ENCODE results near the gene SDK1.

The SDK1 gene

GRCh38 chr7:3425087-3425486 is 124.0 kb downstream of the SDK1 start:
- DNase-seq = no peak

GRCh38 chr7:3426064-3426463 is 125.0 kb downstream of the SDK1 start:
- DNase-seq = no peak

GRCh38 chr7:3427957-3428356 is 126.9 kb downstream of the SDK1 start:
- no peak for DNase-seq

GRCh38 chr7:3429981-3430380 is 128.9 kb downstream of the SDK1 start:
- no peak for DNase-seq

GRCh38 chr7:3430588-3430987 is 129.5 kb downstream of the SDK1 start:
- no peak for DNase-seq

- no peak for DNase-seq
These were observed 130.3 kb downstream of the SDK1 start for GRCh38 chr7:3431306-3431705.

- no peak for DNase-seq
These were observed 131.9 kb downstream of the SDK1 start for GRCh38 chr7:3432911-3433310.

- no peak for DNase-seq
These were observed 133.6 kb downstream of the SDK1 start for GRCh38 chr7:3434611-3435010.

GRCh38 chr7:3436112-3436511 is 135.1 kb downstream of the SDK1 start:
- no peak for DNase-seq

GRCh38 chr7:3436746-3437145 is 135.7 kb downstream of the SDK1 start:
- DNase-seq = no peak

- no peak for DNase-seq
These were observed 136.4 kb downstream of the SDK1 start for GRCh38 chr7:3437467-3437866.

- DNase-seq = no peak
These were observed 137.3 kb downstream of the SDK1 start for GRCh38 chr7:3438352-3438751.

- no peak for DNase-seq
These were observed 138.4 kb downstream of the SDK1 start for GRCh38 chr7:3439333-3440030.

GRCh38 chr7:3440509-3440908 is 139.5 kb downstream of the SDK1 start:
- DNase-seq = no peak

- DNase-seq = no peak
These were observed 142.7 kb downstream of the SDK1 start for GRCh38 chr7:3443716-3444115.

- DNase-seq = no peak
These were observed 145.7 kb downstream of the SDK1 start for GRCh38 chr7:3446786-3447185.

- DNase-seq = no peak
These were observed 150.6 kb downstream of the SDK1 start for GRCh38 chr7:3451701-3452100.

GRCh38 chr7:3453398-3453797 is 152.3 kb downstream of the SDK1 start:
- DNase-seq = no peak

- no peak for DNase-seq
These were observed 154.9 kb downstream of the SDK1 start for GRCh38 chr7:3455806-3456595.

GRCh38 chr7:3459111-3459510 is 158.1 kb downstream of the SDK1 start:
- no peak for DNase-seq

- DNase-seq = no peak
These were observed 160.9 kb downstream of the SDK1 start for GRCh38 chr7:3461923-3462322.

- no peak for DNase-seq
These were observed 162.6 kb downstream of the SDK1 start for GRCh38 chr7:3463696-3464095.

- DNase-seq = no peak
These were observed 164.0 kb downstream of the SDK1 start for GRCh38 chr7:3464900-3465622.

GRCh38 chr7:3466261-3466660 is 165.2 kb downstream of the SDK1 start:
- no peak for DNase-seq

Measured in 8988T (cell line).